RWPE2 (cell line): Measurements from ENCODE around the gene CNOT6L.
A peak's percentile ranks its signal among the peaks of the same experiment; 100 is the strongest.

Experiments used
- ATAC-seq: fragments of 200-7000 bp; cut with Tn5 transposase; 3 replicates; pipeline ENCODE4 v1.9.1; 2021; ENCODE audit warnings: low read depth
- DNase-seq: peaks from one replicate; pipeline ENCODE4 v3.0.0-alpha.2; 2020; ENCODE audit warnings: low spot score
- H3K27ac ChIP-seq: fragments of 450-650 bp; 2 replicates; pipeline ENCODE4 v1.5.1; 2017; ENCODE audit warnings: mild to moderate bottlenecking; ENCODE audit not compliant: poor library complexity, severe bottlenecking
- H3K27me3 ChIP-seq: fragments of 250-450 bp; sonication (Bioruptor Pico); 2 replicates; pipeline ENCODE4 v1.5.1; 2021; ENCODE audit warnings: mild to moderate bottlenecking, moderate library complexity; ENCODE audit not compliant: insufficient read depth, poor library complexity, severe bottlenecking
- H3K36me3 ChIP-seq: fragments of 250-450 bp; sonication (Bioruptor Pico); 2 replicates; pipeline ENCODE4 v1.5.1; 2020; ENCODE audit warnings: low read depth, mild to moderate bottlenecking, moderate library complexity
- H3K4me1 ChIP-seq: fragments of 250-450 bp; sonication (Bioruptor Pico); 2 replicates; pipeline ENCODE4 v1.5.1; 2021; ENCODE audit warnings: mild to moderate bottlenecking, moderate library complexity; ENCODE audit not compliant: insufficient read depth, poor library complexity, severe bottlenecking
- H3K4me3 ChIP-seq: fragments of 250-450 bp; sonication (Bioruptor Pico); 2 replicates; pipeline ENCODE4 v1.5.1; 2021; ENCODE audit warnings: mild to moderate bottlenecking, moderate library complexity; ENCODE audit not compliant: severe bottlenecking
- H3K9me3 ChIP-seq: fragments of 250-450 bp; sonication (Bioruptor Pico); 2 replicates; pipeline ENCODE4 v1.5.1; 2021; ENCODE audit warnings: mild to moderate bottlenecking, moderate library complexity; ENCODE audit not compliant: severe bottlenecking
- CTCF ChIP-seq: fragments of 450-650 bp; IDR thresholded peaks from one replicate; pipeline ENCODE4 v1.5.1; 2017; ENCODE audit warnings: mild to moderate bottlenecking, moderate library complexity; ENCODE audit not compliant: poor library complexity, severe bottlenecking

Gene CNOT6L

GRCh38 chr4:77669946-77670590 is 149.1 kb downstream of the CNOT6L start:
- DNase-seq (no peak), ATAC-seq (no peak)
- Histone ChIP-seq H3K9me3 (no peaks in the 10 kb centered on the region), H3K27ac (no peak overlapping the region), H3K4me1 (peaks cover 7% of the 10 kb centered on the region), H3K27me3 (no peaks in the 10 kb centered on the region), H3K4me3 (no peak overlapping the region), H3K36me3 (no peaks in the 10 kb centered on the region)
- no peak for TF ChIP-seq CTCF

GRCh38 chr4:77665381-77666069 is 153.6 kb downstream of the CNOT6L start:
- Histone ChIP-seq H3K36me3 (no peaks in the 10 kb centered on the region), H3K4me1 (peaks cover 7% of the 10 kb centered on the region), H3K27ac (no peak overlapping the region), H3K4me3 (no peak overlapping the region), H3K9me3 (no peaks in the 10 kb centered on the region), H3K27me3 (no peaks in the 10 kb centered on the region)
- DNase-seq (no peak), ATAC-seq (peak; percentile 61; the same call in 1 of the 3 replicates)
- no peak for TF ChIP-seq CTCF
